Measurements from ENCODE around the gene TLR5.

TLR5 gene

DNA sequence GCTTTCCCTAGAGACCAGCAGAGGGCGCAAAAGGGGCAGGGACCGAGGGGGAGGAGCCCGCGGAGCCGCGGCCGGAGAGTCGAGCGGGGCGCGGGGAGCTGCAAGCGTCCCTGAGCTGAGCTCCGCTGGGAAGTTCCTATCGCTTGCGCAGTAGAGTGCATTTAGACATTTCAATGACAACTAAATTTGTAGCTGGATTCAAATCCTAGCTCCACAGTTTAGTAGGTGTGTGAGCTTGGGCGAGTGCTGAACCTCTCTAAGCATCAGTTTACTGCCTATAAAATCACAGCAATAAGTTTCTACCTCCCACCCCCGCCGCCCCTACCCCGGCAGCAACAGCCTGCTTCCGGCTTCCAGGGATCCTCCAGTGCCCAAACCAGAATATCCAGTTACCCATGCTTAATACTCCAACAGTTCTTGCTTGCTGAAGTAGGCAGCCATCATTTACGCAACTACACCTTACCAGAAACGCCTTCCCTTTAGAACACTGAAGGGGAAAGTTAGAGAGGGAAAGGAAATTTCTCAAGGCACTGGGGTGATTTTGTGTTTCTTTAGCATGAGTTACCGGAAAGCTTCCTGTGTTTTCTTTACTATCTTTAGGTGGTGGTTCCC lies 9.1 kb downstream of the TLR5 start:
- Histone ChIP-seq H3K36me3 (ENCODE audit: control insufficient read depth in 1 of 2, insufficient read depth in 2 of 2, low read length in 2 of 2) (no peaks in the 10 kb centered on the region), H3K27ac (ENCODE audit: low read depth, low read length) (peak overlapping the region; percentile 57), H3K9me3 (ENCODE audit: insufficient read depth, low read depth, low read length) (no peaks in the 10 kb centered on the region), H3K79me1 (ENCODE audit: low read length) (peaks cover 2% of the 10 kb centered on the region), H3K9ac (ENCODE audit: low read length) (no peak overlapping the region), H3K79me2 (ENCODE audit: control insufficient read depth, insufficient read depth, low read length, poor library complexity) (no peaks in the 10 kb centered on the region), H2AFZ (ENCODE audit: insufficient read depth, low read length, poor library complexity) (no peak overlapping the region), H3K4me1 (ENCODE audit: control insufficient read depth in 1 of 2, insufficient read depth in 2 of 2, low read length in 2 of 2) (peaks cover 2 to 7% of the 10 kb centered on the region in 2 experiments), H2BK120ac (ENCODE audit: insufficient read depth, low read length, poor library complexity) (no peak overlapping the region), H4K8ac (ENCODE audit: low read depth, low read length) (peak overlapping the region; percentile 18), H2BK12ac (ENCODE audit: low read length) (no peak overlapping the region), H3K14ac (ENCODE audit: low read length) (no peak overlapping the region), H3K27me3 (ENCODE audit: insufficient read depth, low read length) (no peaks in the 10 kb centered on the region), H4K12ac (ENCODE audit: low read depth, low read length) (no peak overlapping the region), H3K4ac (ENCODE audit: low read depth, low read length) (no peak overlapping the region), H3K4me3 (ENCODE audit: low read depth, low read length) (no peak overlapping the region), H3K18ac (ENCODE audit: low read length) (no peak overlapping the region), H2BK5ac (ENCODE audit: low read depth, low read length, poor library complexity) (peak overlapping the region; percentile 50), H3K4me2 (ENCODE audit: low read length) (peak overlapping the region; percentile 82), H2AK5ac (ENCODE audit: low read length) (no peak overlapping the region), H4K91ac (ENCODE audit: low read depth, low read length) (no peak overlapping the region), H3K23ac (ENCODE audit: low read length) (no peak overlapping the region)
- no CpG with 5 or more reads among the region's 23 CpGs for WGBS (ENCODE audit: extremely low coverage, insufficient coverage, insufficient read length)
- DNase-seq = peak; percentile 90 to 95

DNA sequence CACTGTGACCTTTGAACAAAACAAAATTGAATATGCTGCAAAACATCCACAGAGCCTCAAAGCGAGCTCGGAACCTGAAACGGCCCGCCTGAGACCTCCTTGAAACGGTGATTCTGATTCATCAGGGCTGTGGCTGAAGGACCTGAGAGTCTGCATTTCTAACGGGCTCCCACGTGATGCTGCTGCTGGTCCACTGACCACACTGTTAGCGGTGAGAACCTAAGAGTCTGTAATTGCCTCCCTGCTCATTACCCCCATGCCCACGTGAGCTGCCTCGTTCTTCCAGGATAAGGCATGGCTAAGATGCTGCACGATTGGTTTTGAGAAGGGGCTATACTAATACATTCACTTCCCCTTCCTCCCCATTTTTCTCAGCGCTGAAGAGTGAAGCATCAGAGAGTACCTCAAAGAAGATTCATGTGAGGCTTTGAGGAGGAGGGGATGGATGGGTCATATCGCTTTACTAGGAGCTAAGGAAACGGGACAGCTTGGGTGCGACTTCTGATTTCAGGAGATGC lies 9.7 kb downstream of the TLR5 start:
- Histone ChIP-seq H3K9me3 (ENCODE audit: insufficient read depth, low read depth, low read length) (no peaks in the 10 kb centered on the region), H3K23ac (ENCODE audit: low read length) (no peak overlapping the region), H2BK120ac (ENCODE audit: insufficient read depth, low read length, poor library complexity) (no peak overlapping the region), H3K79me2 (ENCODE audit: control insufficient read depth, insufficient read depth, low read length, poor library complexity) (no peaks in the 10 kb centered on the region), H3K14ac (ENCODE audit: low read length) (no peak overlapping the region), H3K4me2 (ENCODE audit: low read length) (peak overlapping the region; percentile 82), H2BK12ac (ENCODE audit: low read length) (no peak overlapping the region), H3K27me3 (ENCODE audit: insufficient read depth, low read length) (no peaks in the 10 kb centered on the region), H3K18ac (ENCODE audit: low read length) (no peak overlapping the region), H3K79me1 (ENCODE audit: low read length) (peaks cover 2% of the 10 kb centered on the region), H3K4me1 (ENCODE audit: control insufficient read depth in 1 of 2, insufficient read depth in 2 of 2, low read length in 2 of 2) (peaks cover 2 to 7% of the 10 kb centered on the region in 2 experiments), H3K9ac (ENCODE audit: low read length) (no peak overlapping the region), H2AK5ac (ENCODE audit: low read length) (no peak overlapping the region), H4K8ac (ENCODE audit: low read depth, low read length) (no peak overlapping the region), H3K4ac (ENCODE audit: low read depth, low read length) (no peak overlapping the region), H2BK5ac (ENCODE audit: low read depth, low read length, poor library complexity) (no peak overlapping the region), H3K36me3 (ENCODE audit: control insufficient read depth in 1 of 2, insufficient read depth in 2 of 2, low read length in 2 of 2) (no peaks in the 10 kb centered on the region), H4K91ac (ENCODE audit: low read depth, low read length) (no peak overlapping the region), H2AFZ (ENCODE audit: insufficient read depth, low read length, poor library complexity) (no peak overlapping the region), H4K12ac (ENCODE audit: low read depth, low read length) (no peak overlapping the region), H3K4me3 (ENCODE audit: low read depth, low read length) (no peak overlapping the region), H3K27ac (ENCODE audit: low read depth, low read length) (no peak overlapping the region)
- DNase-seq = peak in 1 of 2 donors; percentile 18
- no CpG with 5 or more reads among the region's 15 CpGs for WGBS (ENCODE audit: extremely low coverage, insufficient coverage, insufficient read length)

DNA sequence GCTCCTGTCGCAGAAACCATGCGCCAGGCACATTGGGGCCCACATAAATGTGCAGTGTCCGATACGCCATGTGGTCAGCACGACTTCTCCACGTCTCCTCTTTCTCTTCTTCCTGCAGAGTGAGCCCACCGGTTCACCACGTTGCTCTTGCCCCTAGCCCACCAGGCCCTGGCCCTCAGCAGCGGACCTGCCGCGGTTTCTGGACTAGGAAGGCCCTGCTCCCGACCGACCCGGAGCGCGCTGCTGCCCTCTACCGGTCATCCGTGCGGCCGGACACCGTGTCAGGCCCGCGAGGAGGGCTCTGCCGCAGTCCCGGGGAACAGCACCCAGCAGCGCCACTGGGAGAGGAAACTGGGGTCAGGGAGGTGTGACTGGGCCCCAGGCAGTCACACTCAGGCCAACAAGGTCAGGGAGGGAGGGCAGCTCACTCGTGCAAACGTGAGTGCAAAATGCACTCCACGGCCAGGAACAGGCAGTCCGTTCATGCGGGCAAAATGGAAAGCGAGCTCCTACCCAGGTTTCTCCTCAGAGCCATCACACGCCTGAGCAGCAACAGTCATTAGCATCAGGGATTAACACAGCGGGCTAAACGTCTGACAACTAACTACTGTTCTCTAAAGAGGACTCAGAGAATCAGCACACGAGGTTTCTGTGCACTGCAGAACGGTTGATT lies 13.7 kb downstream of the TLR5 start:
- Histone ChIP-seq H3K18ac (ENCODE audit: low read length) (no peak overlapping the region), H3K36me3 (ENCODE audit: control insufficient read depth in 1 of 2, insufficient read depth in 2 of 2, low read length in 2 of 2) (no peaks in the 10 kb centered on the region), H2AFZ (ENCODE audit: insufficient read depth, low read length, poor library complexity) (no peak overlapping the region), H2AK5ac (ENCODE audit: low read length) (no peak overlapping the region), H2BK120ac (ENCODE audit: insufficient read depth, low read length, poor library complexity) (no peak overlapping the region), H4K8ac (ENCODE audit: low read depth, low read length) (peak overlapping the region; percentile 10), H3K14ac (ENCODE audit: low read length) (no peak overlapping the region), H3K27ac (ENCODE audit: low read depth, low read length) (no peak overlapping the region), H4K91ac (ENCODE audit: low read depth, low read length) (no peak overlapping the region), H3K79me2 (ENCODE audit: control insufficient read depth, insufficient read depth, low read length, poor library complexity) (no peaks in the 10 kb centered on the region), H3K4me3 (ENCODE audit: low read depth, low read length) (no peak overlapping the region), H4K12ac (ENCODE audit: low read depth, low read length) (no peak overlapping the region), H3K27me3 (ENCODE audit: insufficient read depth, low read length) (no peaks in the 10 kb centered on the region), H3K4ac (ENCODE audit: low read depth, low read length) (no peak overlapping the region), H3K4me1 (ENCODE audit: control insufficient read depth in 1 of 2, insufficient read depth in 2 of 2, low read length in 2 of 2) (peaks cover 0 to 7% of the 10 kb centered on the region in 2 experiments), H2BK12ac (ENCODE audit: low read length) (no peak overlapping the region), H3K4me2 (ENCODE audit: low read length) (peak overlapping the region; percentile 43), H2BK5ac (ENCODE audit: low read depth, low read length, poor library complexity) (no peak overlapping the region), H3K23ac (ENCODE audit: low read length) (no peak overlapping the region), H3K79me1 (ENCODE audit: low read length) (peaks cover 2% of the 10 kb centered on the region), H3K9ac (ENCODE audit: low read length) (no peak overlapping the region), H3K9me3 (ENCODE audit: insufficient read depth, low read depth, low read length) (no peaks in the 10 kb centered on the region)
- no CpG with 5 or more reads among the region's 37 CpGs for WGBS (ENCODE audit: extremely low coverage, insufficient coverage, insufficient read length)
- DNase-seq = peak; percentile 35 to 79

DNA sequence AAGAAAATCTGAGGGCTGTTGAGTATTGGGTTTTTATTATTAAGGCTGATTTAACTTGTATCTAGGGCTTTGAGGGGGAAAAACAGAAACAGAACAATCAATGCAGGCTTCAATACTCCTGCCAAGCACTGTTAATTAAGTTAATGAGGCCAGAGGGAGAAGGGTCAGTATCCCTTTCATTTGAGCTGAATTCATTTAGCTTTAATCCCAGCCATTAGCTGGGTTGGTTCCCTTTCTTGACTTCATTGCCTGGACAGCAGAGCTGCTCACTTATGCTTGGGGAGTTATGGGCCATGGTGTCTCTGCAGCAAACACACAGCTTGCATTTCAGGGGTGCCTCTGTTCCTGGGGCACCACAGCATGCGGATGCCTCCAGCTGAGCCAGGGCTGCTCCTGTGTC lies 16.3 kb downstream of the TLR5 start:
- Histone ChIP-seq H4K91ac (ENCODE audit: low read depth, low read length) (no peak overlapping the region), H4K8ac (ENCODE audit: low read depth, low read length) (no peak overlapping the region), H3K79me2 (ENCODE audit: control insufficient read depth, insufficient read depth, low read length, poor library complexity) (no peaks in the 10 kb centered on the region), H2BK12ac (ENCODE audit: low read length) (no peak overlapping the region), H3K23ac (ENCODE audit: low read length) (no peak overlapping the region), H3K27me3 (ENCODE audit: insufficient read depth, low read length) (no peaks in the 10 kb centered on the region), H3K4me3 (ENCODE audit: low read depth, low read length) (no peak overlapping the region), H3K9ac (ENCODE audit: low read length) (no peak overlapping the region), H3K4me2 (ENCODE audit: low read length) (no peak overlapping the region), H2AFZ (ENCODE audit: insufficient read depth, low read length, poor library complexity) (no peak overlapping the region), H3K9me3 (ENCODE audit: insufficient read depth, low read depth, low read length) (no peaks in the 10 kb centered on the region), H3K36me3 (ENCODE audit: control insufficient read depth in 1 of 2, insufficient read depth in 2 of 2, low read length in 2 of 2) (no peaks in the 10 kb centered on the region), H2AK5ac (ENCODE audit: low read length) (no peak overlapping the region), H3K27ac (ENCODE audit: low read depth, low read length) (no peak overlapping the region), H2BK120ac (ENCODE audit: insufficient read depth, low read length, poor library complexity) (no peak overlapping the region), H3K4ac (ENCODE audit: low read depth, low read length) (no peak overlapping the region), H3K79me1 (ENCODE audit: low read length) (peaks cover 2% of the 10 kb centered on the region), H3K18ac (ENCODE audit: low read length) (no peak overlapping the region), H2BK5ac (ENCODE audit: low read depth, low read length, poor library complexity) (no peak overlapping the region), H4K12ac (ENCODE audit: low read depth, low read length) (no peak overlapping the region), H3K14ac (ENCODE audit: low read length) (no peak overlapping the region), H3K4me1 (ENCODE audit: control insufficient read depth in 1 of 2, insufficient read depth in 2 of 2, low read length in 2 of 2) (peaks cover 0 to 9% of the 10 kb centered on the region in 2 experiments)
- DNase-seq = no peak
- WGBS (ENCODE audit: extremely low coverage, insufficient coverage, insufficient read length) = no CpG with 5 or more reads among the region's 1 CpG

All from trophoblast cell (in vitro differentiated cells and primary cell).